ENCODE data around the gene AK1.

GRCh38 chr9:127880143-127880542, 2.7 kb upstream of the AK1 start:
- TF ChIP-seq GABPA (IDR thresholded peaks at IDR 0.05; ENCODE audit: low read depth) = no peak
- no peak for TF ChIP-seq SREBF2 (IDR thresholded peaks at IDR 0.05; ENCODE audit: low read length)
- TF ChIP-seq CTCF (IDR thresholded peaks at IDR 0.05 in 2 of 3, conservative IDR thresholded peaks at IDR 0.05 in 1 of 3; ENCODE audit: control insufficient read depth in 2 of 3, extremely low read depth in 1 of 3, insufficient read depth in 1 of 3, low read depth in 3 of 3, low read length in 3 of 3) = no peak

Measured in GM12878 (cell line).